GM23338 (cell line): Measurements from ENCODE around the gene SLC25A17. TPM values are rescaled to one million over a fixed set of nuclear protein-coding genes. Genes with fewer than 3 reads are reported as not detected.

Experiments used
- ATAC-seq: fragments of 200-7000 bp; cut with Tn5 transposase; 3 replicates; pipeline ENCODE4 v1.9.1; 2020
- DNase-seq: peaks from one replicate; pipeline ENCODE4 v3.0.0-alpha.2; 2015; ENCODE audit warnings: low spot score
- H2AFZ ChIP-seq: fragments of 200-600 bp; sonication (generic); 2 replicates; pipeline ENCODE4 v1.8.0; 2016; ENCODE audit warnings: antibody characterized with exemption, mild to moderate bottlenecking, moderate library complexity
- H3F3A ChIP-seq: fragments of 200-600 bp; sonication (generic); replicated peaks from 2 replicates; pipeline ENCODE4 v1.8.0; 2017; ENCODE audit warnings: antibody characterized with exemption, mixed run types, low read depth
- H3K27ac ChIP-seq: fragments of 200-600 bp; sonication (generic); 2 replicates; pipeline ENCODE4 v1.6.1; 2016; ENCODE audit warnings: low read depth
- H3K27me3 ChIP-seq: fragments of 200-600 bp; sonication (generic); 2 replicates; pipeline ENCODE4 v1.8.0; 2016; ENCODE audit warnings: mild to moderate bottlenecking, mixed run types, moderate library complexity; ENCODE audit not compliant: insufficient read depth
- H3K36me3 ChIP-seq: fragments of 200-600 bp; sonication (generic); 2 replicates; pipeline ENCODE4 v1.8.0; 2016; ENCODE audit warnings: mild to moderate bottlenecking; ENCODE audit not compliant: insufficient read depth
- H3K4me1 ChIP-seq: fragments of 200-600 bp; sonication (generic); 2 replicates; pipeline ENCODE4 v1.8.0; 2016; ENCODE audit warnings: mild to moderate bottlenecking, moderate library complexity; ENCODE audit not compliant: insufficient read depth
- H3K4me2 ChIP-seq: fragments of 200-600 bp; sonication (generic); 2 replicates; pipeline ENCODE4 v1.7.1; 2017; ENCODE audit warnings: mixed run types
- H3K4me3 ChIP-seq: fragments of 200-600 bp; sonication (generic); 2 replicates; pipeline ENCODE4 v1.6.1; 2016; ENCODE audit warnings: mixed run types
- H3K79me2 ChIP-seq: fragments of 200-600 bp; sonication (generic); replicated peaks from 2 replicates; pipeline ENCODE4 v1.8.0; 2017; ENCODE audit warnings: mild to moderate bottlenecking; ENCODE audit not compliant: insufficient read depth
- H3K9me2 ChIP-seq: fragments of 200-600 bp; sonication (generic); 2 replicates; pipeline ENCODE4 v1.8.0; 2017; ENCODE audit not compliant: insufficient read depth
- H4K20me1 ChIP-seq: fragments of 200-600 bp; sonication (generic); replicated peaks from 2 replicates; pipeline ENCODE4 v1.8.0; 2017; ENCODE audit warnings: mild to moderate bottlenecking; ENCODE audit not compliant: insufficient read depth
- H3K27ac Mint-ChIP-seq: 2 replicates; pipeline ENCODE4 v1.8.0; 2020; ENCODE audit warnings: inconsistent platforms, mild to moderate bottlenecking, moderate library complexity, mixed read lengths
- H3K27me3 Mint-ChIP-seq: 3 replicates; pipeline ENCODE4 v1.8.0; 2022; ENCODE audit warnings: low read depth, mild to moderate bottlenecking, moderate library complexity, mixed read lengths, inconsistent platforms; ENCODE audit not compliant: insufficient read depth, poor library complexity
- H3K36me3 Mint-ChIP-seq: 3 replicates; pipeline ENCODE4 v1.8.0; 2021; ENCODE audit warnings: low read depth, mild to moderate bottlenecking, inconsistent platforms, moderate library complexity, mixed read lengths
- H3K4me1 Mint-ChIP-seq: 3 replicates; pipeline ENCODE4 v1.8.0; 2020; ENCODE audit warnings: mild to moderate bottlenecking, inconsistent platforms, mixed read lengths
- H3K4me3 Mint-ChIP-seq: 3 replicates; pipeline ENCODE4 v1.8.0; 2021; ENCODE audit warnings: moderate library complexity, mild to moderate bottlenecking, inconsistent platforms, mixed read lengths
- H3K9me3 Mint-ChIP-seq: 3 replicates; pipeline ENCODE4 v1.8.0; 2020; ENCODE audit warnings: moderate library complexity, mild to moderate bottlenecking, inconsistent platforms, mixed read lengths
- CREB1 ChIP-seq: fragments of 250-450 bp; sonication (Bioruptor Pico); IDR thresholded peaks from 2 replicates; pipeline ENCODE4 v1.5.0; 2020; ENCODE audit warnings: low read depth, mild to moderate bottlenecking, moderate library complexity
- EZH2 ChIP-seq: fragments of 200-600 bp; sonication (generic); IDR thresholded peaks from one replicate; pipeline ENCODE4 v1.8.0; 2017; ENCODE audit warnings: antibody characterized with exemption, mild to moderate bottlenecking, low read depth; ENCODE audit not compliant: unreplicated experiment
- EZH2phosphoT487 ChIP-seq: fragments of 200-600 bp; sonication (generic); IDR thresholded peaks from one replicate; pipeline ENCODE4 v1.8.1; 2018; ENCODE audit warnings: antibody characterized with exemption; ENCODE audit not compliant: unreplicated experiment
- JUNB ChIP-seq: IDR thresholded peaks from one replicate; pipeline ENCODE4 v1.6.1; 2016; ENCODE audit warnings: antibody characterized with exemption; ENCODE audit not compliant: unreplicated experiment
- NANOG ChIP-seq: IDR thresholded peaks from 2 replicates; pipeline ENCODE4 v1.6.1; 2016; ENCODE audit warnings: antibody characterized with exemption, borderline replicate concordance
- POLR2AphosphoS5 ChIP-seq: IDR thresholded peaks from 2 replicates; pipeline ENCODE4 v1.6.1; 2016; ENCODE audit warnings: antibody characterized with exemption, low read depth
- STAT1 ChIP-seq: IDR thresholded peaks from one replicate; pipeline ENCODE4 v1.6.1; 2016; ENCODE audit warnings: antibody characterized with exemption; ENCODE audit not compliant: unreplicated experiment
- ZNF114 ChIP-seq: fragments of 250-450 bp; sonication (Bioruptor Pico); IDR thresholded peaks from 2 replicates; pipeline ENCODE4 v1.5.0; 2020; ENCODE audit warnings: mild to moderate bottlenecking, moderate library complexity
- polyA plus RNA-seq: library from polyadenylated mRNA; unstranded; fragments of >200 nt; fragmentation: Nextera tagmentation; extraction: Ambion mirVana; gene quantifications from 2 replicates; pipeline ENCODE4 v1.2.1, GENCODE V29; 2016
- total RNA-seq: library from RNA; depleted of rRNA; stranded (reverse); fragments of >200 nt; shearing (Covaris generic); gene quantifications from 2 replicates; pipeline ENCODE4 v1.2.3, GENCODE V29; 2014
- TF ChIP-seq, protein P1 (sequence below): IDR thresholded peaks from one replicate; pipeline ENCODE4 v1.6.1; 2018; ENCODE audit warnings: antibody characterized with exemption; ENCODE audit not compliant: unreplicated experiment
- TF ChIP-seq, protein P2 (sequence below), 2 experiments: fragments of 200-600 bp in 1 of 2; sonication (generic) in 1 of 2; conservative IDR thresholded peaks; 2 replicates each; pipeline versions ENCODE4 v1.5.1 to v1.6.1; 2016 to 2017; ENCODE audit warnings: antibody characterized with exemption in 2 of 2, low read depth in 2 of 2, mild to moderate bottlenecking in 2 of 2, moderate library complexity in 1 of 2
- TF ChIP-seq, protein P3 (sequence below): IDR thresholded peaks from 2 replicates; pipeline ENCODE4 v1.6.1; 2016; ENCODE audit warnings: antibody characterized with exemption
- TF ChIP-seq, protein P4 (sequence below): fragments of 250-450 bp; sonication (Bioruptor Pico); IDR thresholded peaks from 2 replicates; pipeline ENCODE4 v1.5.0; 2020; ENCODE audit warnings: mild to moderate bottlenecking, moderate library complexity

Gene SLC25A17
- total and polyA plus RNA-seq, 2 experiments from 2014 or later = 35.4 to 43.6 TPM

DNA sequence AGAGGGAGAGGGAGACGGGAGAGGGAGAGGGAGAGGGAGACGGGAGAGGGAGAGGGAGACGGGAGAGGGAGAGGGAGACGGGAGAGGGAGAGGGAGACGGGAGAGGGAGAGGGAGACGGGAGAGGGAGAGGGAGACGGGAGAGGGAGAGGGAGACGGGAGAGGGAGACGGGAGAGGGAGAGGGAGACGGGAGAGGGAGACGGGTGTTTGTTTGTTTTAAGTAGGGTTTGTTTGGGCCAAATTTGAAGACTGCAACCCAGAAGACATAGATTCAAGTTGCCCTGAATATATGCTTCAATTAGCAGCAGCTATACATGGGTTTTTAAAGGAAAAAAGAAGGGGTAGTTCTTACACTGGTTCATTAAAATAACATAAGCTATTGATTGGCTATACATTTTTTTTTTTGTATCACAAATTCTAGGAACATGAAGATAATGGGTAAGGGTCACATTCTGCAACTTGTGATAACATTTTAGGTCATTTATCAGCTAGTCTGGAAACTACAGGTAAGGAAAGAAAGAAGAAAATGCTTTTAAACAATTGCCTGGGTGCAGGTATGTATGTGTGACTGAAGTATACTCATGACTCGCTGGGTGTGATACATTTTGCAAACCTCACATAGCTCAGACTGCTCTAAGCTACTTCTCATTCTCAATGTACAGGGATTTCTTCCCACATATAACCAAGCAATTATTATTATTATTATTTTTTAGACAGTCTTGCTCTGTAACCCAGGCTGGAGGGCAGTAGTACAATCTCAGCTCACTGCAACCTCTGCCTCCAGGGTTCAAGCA, 72.5 kb downstream of the SLC25A17 start (continued):
- TF ChIP-seq EZH2 (no peak), NANOG (no peak), STAT1 (no peak), POLR2AphosphoS5 (no peak), ZNF114 (CRISPR knock-in tag) (no peak), EZH2phosphoT487 (no peak), JUNB (no peak)
- TF ChIP-seq, protein P1, sequence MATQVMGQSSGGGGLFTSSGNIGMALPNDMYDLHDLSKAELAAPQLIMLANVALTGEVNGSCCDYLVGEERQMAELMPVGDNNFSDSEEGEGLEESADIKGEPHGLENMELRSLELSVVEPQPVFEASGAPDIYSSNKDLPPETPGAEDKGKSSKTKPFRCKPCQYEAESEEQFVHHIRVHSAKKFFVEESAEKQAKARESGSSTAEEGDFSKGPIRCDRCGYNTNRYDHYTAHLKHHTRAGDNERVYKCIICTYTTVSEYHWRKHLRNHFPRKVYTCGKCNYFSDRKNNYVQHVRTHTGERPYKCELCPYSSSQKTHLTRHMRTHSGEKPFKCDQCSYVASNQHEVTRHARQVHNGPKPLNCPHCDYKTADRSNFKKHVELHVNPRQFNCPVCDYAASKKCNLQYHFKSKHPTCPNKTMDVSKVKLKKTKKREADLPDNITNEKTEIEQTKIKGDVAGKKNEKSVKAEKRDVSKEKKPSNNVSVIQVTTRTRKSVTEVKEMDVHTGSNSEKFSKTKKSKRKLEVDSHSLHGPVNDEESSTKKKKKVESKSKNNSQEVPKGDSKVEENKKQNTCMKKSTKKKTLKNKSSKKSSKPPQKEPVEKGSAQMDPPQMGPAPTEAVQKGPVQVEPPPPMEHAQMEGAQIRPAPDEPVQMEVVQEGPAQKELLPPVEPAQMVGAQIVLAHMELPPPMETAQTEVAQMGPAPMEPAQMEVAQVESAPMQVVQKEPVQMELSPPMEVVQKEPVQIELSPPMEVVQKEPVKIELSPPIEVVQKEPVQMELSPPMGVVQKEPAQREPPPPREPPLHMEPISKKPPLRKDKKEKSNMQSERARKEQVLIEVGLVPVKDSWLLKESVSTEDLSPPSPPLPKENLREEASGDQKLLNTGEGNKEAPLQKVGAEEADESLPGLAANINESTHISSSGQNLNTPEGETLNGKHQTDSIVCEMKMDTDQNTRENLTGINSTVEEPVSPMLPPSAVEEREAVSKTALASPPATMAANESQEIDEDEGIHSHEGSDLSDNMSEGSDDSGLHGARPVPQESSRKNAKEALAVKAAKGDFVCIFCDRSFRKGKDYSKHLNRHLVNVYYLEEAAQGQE = no peak

DNA sequence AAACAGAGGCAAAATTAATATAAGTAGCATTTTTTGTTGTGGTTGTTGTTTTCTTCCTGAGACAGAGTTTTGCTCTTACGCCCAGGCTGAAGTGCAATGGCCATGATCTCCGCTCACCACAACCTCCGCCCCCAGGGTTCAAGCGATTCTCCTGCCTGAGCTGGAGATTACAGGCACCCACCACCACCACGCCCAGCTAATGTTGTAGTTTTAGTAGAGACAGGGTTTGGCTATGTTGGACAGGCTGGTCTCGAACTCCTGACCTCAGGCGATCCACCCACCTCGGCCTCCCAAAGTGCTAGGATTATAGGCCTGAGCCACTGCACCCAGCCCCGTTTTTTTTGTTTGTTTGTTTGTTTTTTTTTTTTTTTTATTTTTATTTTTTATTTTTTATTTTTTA, 75.4 kb downstream of the SLC25A17 start:
- Histone ChIP-seq H3K27me3 (no peaks in the 10 kb centered on the region), H4K20me1 (no peaks in the 10 kb centered on the region), H3K9me2 (no peaks in the 10 kb centered on the region), H3K4me3 (no peak overlapping the region), H2AFZ (no peak overlapping the region), H3F3A (peaks cover 4% of the 10 kb centered on the region; the same call in 1 of the 2 replicates), H3K4me1 (no peaks in the 10 kb centered on the region; the same call in 1 of the 2 replicates), H3K36me3 (peaks cover 6% of the 10 kb centered on the region; the same call in 1 of the 2 replicates), H3K27ac (no peak overlapping the region), H3K79me2 (no peaks in the 10 kb centered on the region), H3K4me2 (no peak overlapping the region)
- ATAC-seq (no peak), DNase-seq (no peak)
- peaks cover 23% of the 10 kb centered on the region; the same call in 2 of the 3 replicates for H3K36me3 Mint-ChIP-seq
- no peak overlapping the region for H3K27ac Mint-ChIP-seq
- peaks cover 7% of the 10 kb centered on the region for H3K27me3 Mint-ChIP-seq
- peaks cover 30% of the 10 kb centered on the region for H3K9me3 Mint-ChIP-seq
- H3K4me3 Mint-ChIP-seq = no peak overlapping the region
- H3K4me1 Mint-ChIP-seq = no peaks in the 10 kb centered on the region
- TF ChIP-seq STAT1 (no peak), CREB1 (CRISPR knock-in tag) (no peak), EZH2phosphoT487 (no peak), EZH2 (no peak), POLR2AphosphoS5 (no peak)
- TF ChIP-seq, protein P2, sequence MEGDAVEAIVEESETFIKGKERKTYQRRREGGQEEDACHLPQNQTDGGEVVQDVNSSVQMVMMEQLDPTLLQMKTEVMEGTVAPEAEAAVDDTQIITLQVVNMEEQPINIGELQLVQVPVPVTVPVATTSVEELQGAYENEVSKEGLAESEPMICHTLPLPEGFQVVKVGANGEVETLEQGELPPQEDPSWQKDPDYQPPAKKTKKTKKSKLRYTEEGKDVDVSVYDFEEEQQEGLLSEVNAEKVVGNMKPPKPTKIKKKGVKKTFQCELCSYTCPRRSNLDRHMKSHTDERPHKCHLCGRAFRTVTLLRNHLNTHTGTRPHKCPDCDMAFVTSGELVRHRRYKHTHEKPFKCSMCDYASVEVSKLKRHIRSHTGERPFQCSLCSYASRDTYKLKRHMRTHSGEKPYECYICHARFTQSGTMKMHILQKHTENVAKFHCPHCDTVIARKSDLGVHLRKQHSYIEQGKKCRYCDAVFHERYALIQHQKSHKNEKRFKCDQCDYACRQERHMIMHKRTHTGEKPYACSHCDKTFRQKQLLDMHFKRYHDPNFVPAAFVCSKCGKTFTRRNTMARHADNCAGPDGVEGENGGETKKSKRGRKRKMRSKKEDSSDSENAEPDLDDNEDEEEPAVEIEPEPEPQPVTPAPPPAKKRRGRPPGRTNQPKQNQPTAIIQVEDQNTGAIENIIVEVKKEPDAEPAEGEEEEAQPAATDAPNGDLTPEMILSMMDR (conservative IDR thresholded peaks at IDR 0.05; ENCODE audit: low read depth in 2 of 2) = no peak
- TF ChIP-seq, protein P3, sequence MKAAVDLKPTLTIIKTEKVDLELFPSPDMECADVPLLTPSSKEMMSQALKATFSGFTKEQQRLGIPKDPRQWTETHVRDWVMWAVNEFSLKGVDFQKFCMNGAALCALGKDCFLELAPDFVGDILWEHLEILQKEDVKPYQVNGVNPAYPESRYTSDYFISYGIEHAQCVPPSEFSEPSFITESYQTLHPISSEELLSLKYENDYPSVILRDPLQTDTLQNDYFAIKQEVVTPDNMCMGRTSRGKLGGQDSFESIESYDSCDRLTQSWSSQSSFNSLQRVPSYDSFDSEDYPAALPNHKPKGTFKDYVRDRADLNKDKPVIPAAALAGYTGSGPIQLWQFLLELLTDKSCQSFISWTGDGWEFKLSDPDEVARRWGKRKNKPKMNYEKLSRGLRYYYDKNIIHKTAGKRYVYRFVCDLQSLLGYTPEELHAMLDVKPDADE = no peak
- TF ChIP-seq, protein P4, sequence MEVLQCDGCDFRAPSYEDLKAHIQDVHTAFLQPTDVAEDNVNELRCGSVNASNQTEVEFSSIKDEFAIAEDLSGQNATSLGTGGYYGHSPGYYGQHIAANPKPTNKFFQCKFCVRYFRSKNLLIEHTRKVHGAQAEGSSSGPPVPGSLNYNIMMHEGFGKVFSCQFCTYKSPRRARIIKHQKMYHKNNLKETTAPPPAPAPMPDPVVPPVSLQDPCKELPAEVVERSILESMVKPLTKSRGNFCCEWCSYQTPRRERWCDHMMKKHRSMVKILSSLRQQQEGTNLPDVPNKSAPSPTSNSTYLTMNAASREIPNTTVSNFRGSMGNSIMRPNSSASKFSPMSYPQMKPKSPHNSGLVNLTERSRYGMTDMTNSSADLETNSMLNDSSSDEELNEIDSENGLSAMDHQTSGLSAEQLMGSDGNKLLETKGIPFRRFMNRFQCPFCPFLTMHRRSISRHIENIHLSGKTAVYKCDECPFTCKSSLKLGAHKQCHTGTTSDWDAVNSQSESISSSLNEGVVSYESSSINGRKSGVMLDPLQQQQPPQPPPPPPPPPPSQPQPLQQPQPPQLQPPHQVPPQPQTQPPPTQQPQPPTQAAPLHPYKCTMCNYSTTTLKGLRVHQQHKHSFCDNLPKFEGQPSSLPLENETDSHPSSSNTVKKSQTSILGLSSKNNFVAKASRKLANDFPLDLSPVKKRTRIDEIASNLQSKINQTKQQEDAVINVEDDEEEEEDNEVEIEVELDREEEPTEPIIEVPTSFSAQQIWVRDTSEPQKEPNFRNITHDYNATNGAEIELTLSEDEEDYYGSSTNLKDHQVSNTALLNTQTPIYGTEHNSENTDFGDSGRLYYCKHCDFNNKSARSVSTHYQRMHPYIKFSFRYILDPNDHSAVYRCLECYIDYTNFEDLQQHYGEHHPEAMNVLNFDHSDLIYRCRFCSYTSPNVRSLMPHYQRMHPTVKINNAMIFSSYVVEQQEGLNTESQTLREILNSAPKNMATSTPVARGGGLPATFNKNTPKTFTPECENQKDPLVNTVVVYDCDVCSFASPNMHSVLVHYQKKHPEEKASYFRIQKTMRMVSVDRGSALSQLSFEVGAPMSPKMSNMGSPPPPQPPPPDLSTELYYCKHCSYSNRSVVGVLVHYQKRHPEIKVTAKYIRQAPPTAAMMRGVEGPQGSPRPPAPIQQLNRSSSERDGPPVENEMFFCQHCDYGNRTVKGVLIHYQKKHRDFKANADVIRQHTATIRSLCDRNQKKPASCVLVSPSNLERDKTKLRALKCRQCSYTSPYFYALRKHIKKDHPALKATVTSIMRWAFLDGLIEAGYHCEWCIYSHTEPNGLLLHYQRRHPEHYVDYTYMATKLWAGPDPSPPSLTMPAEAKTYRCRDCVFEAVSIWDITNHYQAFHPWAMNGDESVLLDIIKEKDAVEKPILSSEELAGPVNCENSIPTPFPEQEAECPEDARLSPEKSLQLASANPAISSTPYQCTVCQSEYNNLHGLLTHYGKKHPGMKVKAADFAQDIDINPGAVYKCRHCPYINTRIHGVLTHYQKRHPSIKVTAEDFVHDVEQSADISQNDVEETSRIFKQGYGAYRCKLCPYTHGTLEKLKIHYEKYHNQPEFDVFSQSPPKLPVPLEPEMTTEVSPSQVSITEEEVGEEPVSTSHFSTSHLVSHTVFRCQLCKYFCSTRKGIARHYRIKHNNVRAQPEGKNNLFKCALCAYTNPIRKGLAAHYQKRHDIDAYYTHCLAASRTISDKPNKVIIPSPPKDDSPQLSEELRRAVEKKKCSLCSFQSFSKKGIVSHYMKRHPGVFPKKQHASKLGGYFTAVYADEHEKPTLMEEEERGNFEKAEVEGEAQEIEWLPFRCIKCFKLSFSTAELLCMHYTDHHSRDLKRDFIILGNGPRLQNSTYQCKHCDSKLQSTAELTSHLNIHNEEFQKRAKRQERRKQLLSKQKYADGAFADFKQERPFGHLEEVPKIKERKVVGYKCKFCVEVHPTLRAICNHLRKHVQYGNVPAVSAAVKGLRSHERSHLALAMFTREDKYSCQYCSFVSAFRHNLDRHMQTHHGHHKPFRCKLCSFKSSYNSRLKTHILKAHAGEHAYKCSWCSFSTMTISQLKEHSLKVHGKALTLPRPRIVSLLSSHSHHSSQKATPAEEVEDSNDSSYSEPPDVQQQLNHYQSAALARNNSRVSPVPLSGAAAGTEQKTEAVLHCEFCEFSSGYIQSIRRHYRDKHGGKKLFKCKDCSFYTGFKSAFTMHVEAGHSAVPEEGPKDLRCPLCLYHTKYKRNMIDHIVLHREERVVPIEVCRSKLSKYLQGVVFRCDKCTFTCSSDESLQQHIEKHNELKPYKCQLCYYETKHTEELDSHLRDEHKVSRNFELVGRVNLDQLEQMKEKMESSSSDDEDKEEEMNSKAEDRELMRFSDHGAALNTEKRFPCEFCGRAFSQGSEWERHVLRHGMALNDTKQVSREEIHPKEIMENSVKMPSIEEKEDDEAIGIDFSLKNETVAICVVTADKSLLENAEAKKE (CRISPR knock-in tag) = no peak
